ENCODE measurements around the gene UGT2A1.
"Not testable (repeated sequence)": the region's sequence is repeated elsewhere in the genome, so short reads cannot be mapped to it uniquely, and the experiment has no call there.

UGT2A1 gene

DNA sequence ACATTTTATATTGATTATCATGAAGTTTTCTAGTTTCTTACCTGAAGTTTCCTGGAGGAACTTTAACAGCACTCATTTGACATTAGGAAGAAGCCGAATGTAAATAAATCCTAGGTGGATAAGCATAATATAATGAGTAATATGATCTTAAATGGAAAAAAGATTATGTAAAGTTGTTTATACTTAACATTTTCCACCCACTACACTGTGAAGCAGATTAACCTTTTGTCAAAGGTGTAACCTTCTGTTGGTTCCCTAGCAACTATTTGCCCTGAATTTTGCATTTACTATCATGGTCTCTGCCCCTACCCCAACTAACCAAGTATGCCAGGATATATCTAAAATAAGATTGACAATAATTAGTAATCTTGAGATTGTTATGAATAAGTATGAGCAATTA lies at the start of gene UGT2A1:
TSS of gene UGT2A1 (minus strand) at position 101 of the 400 bp plus-strand sequence. CDS start 5,603 bp downstream, outside the sequence.
- DNase-seq (ENCODE audit: low read depth, low spot score), result no peak

DNA sequence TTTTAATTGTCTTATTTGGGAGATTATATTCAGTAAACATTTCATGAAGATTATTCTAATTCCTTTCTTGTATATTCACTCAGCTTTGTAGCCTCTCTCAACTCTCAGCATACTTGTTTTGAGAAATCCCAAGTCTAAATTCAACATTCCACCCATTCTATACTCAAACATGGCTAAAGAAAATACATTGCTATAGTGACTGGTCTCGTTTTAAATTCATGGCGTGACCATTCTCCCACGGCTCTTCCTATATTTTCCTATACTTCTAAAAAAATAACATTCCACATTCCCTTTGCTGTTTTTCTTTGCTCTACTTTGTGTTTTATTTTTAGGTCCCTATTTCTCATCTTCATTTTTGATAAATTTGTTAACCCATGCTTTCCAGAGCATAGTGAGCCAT lies 49.2 kb upstream of the UGT2A1 start:
- no peak for DNase-seq (ENCODE audit: low read depth, low spot score)

DNA sequence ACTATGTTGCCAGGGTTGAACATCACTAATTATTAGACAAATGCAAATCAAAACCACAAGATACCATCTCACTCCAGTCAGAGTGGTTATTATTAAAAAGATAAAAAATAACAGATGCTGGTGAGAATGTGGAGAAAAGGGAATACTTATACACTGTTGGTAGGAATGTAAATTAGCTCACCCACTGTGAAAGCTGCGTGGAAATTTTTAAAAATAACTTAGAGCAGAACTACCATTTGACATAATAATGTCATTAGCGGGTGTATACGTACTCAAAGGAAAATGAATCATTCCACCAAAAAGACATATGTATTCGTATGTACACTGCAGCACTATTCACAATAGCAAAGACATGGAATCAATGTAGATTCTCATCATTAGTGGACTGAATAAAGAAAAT lies 48.6 kb upstream of the UGT2A1 start:
- DNase-seq (ENCODE audit: low read depth, low spot score), result no peak

DNA sequence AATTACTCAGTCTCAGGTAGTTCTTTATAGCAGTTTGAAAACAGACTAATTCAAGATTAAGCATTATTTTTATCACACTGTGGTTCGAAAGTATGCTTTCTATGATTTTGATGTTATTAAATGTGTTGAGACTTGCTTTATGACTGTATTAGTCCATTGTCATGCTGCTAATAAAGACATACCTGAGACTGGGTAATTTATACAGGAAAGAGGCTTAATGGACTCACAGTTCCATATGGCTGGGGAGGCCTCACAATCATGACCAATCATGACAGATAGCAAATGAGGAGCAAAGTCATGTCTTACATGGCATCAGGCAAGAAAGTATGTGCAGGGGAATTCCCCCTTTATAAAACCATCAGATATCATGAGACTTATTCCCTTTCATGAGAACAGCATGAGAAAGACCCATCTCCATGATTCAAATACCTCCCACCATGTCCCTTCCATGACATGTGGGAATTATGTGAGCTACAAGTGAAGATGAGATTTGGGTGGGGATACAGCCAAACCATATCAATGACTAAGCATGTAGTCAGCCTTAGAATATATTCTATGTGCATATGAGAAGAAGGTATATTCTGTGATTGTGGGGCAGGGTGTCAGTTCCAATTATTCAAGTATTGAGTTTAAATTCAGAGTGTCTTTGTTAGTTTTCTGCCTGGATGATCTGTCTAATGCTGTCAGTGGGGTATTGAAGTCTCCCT lies 44.6 kb upstream of the UGT2A1 start:
- no peak for DNase-seq (ENCODE audit: low read depth, low spot score)

DNA sequence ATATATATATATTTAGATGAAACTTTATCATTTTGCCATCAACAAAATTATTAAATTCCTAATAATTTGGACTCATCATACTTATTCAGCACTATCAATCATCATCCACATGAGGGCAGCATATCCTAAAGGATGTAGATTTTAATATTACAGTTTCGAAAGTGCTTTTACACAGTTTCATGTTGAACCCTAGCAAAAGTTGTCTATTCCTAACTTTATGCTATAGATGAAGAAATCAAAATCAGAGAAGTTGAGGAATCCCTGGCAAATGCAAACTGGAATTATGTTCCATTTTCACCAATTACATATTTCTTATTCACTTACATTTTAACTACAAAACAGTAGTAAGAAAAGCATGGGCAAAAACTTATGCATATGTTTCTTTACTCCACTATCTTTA lies 36.6 kb upstream of the UGT2A1 start:
- DNase-seq (ENCODE audit: low read depth, low spot score), result peak; percentile 13

DNA sequence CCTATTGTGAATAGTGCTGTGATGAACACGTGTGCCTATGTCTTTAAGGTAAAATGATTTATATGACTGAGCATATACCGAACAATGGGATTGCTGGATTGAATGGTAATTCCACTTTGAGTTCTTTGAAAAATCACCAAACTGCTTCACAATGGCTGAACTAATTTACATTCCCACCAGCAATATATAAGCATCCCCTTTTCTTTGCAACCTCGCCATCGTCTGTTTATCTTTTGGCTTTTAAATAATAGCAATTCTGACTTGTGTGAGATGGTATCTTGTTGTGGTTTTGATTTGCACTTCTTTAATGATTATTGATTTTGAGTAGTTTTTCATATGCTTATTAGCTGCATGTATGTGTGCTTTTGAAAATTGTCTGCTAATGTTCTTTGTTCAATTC lies 31.8 kb upstream of the UGT2A1 start:
- DNase-seq (ENCODE audit: low read depth, low spot score), result no peak

DNA sequence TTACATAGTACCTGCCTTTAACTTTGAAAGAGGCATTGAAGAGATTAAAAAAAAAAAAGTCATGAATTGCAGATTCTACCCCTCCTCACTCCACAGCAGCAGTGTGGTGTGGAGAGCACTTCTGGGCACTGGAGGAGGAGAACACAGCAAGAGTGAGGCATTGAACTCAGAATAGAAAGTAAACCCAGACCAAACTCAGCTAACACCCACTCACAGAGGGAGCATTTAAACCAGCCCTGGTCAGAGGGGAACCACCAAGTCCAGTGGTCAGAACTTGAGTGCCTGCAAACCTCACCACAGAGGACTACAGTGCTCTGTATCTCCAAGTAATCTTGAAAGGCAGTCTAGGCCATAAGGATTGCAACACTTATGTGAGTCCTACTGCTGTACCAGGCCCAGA lies 15.6 kb upstream of the UGT2A1 start:
- no peak for DNase-seq (ENCODE audit: low read depth, low spot score)

DNA sequence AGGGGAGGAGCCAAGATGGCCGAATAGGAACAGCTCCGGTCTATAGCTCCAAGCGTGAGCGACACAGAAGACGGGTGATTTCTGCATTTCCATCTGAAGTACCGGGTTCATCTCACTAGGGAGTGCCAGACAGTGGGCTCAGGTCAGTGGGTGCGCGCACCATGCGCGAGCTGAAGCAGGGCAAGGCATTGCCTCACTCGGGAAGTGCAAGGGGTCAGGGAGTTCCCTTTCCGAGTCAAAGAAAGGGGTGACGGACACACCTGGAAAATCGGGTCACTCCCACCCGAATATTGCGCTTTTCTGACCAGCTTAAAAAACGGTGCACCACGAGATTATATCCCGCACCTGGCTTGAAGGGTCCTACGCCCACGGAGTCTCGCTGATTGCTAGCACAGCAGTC lies 11.0 kb upstream of the UGT2A1 start:
- DNase-seq (ENCODE audit: low read depth, low spot score), result not testable (repeated sequence)

DNA sequence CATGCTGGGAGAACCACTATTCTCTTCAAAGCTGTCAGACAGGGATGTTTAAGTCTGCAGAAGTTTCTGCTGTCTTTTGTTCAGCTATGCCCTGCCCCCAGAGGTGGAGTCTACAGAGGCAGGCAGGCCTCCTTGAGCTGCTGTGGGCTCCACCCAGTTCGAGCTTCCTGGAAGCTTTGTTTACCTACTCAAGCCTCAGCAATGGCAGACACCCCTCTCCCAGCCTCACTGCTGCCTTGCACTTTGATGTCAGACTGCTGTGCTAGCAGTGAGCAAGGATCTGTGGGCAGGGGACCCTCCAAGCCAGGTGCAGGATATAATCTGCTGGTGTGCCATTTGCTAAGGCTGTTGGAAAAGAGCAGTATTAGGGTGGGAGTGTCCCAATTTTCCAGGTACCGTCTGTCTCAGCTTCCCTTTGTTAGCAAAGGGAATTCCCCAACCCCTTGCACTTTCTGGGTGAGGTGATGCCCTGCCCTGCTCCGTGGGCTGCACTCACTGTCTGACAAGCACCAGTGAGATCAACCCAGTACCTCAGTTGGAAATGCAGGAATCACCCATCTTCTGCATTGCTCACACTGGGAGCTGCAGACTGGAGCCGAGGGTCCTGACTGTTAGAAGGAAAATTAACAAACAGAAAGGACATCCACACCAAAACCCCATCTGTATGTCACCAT lies 8.2 kb upstream of the UGT2A1 start:
- not testable (repeated sequence) for DNase-seq (ENCODE audit: low read depth, low spot score)

DNA sequence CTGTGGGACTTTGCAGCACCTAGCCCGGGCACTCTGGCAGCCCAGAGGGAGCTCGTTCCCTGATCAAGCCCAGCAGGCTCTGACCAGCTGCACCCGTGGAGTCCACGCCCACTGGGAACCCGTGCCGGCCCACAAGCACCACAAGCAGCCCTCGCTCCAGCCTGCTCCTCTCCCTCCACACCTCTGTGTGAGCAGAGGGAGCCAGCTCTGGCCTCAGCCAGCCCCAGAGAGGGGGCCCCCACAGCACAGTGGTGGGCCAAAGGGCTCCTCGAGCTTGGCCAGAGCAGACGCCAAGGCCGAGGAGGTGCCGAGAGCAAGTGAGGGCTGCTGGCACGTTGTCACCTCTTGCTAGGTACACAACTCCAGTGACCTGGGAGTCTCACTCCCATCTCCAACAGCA lies 5.1 kb upstream of the UGT2A1 start:
- DNase-seq (ENCODE audit: low read depth, low spot score), result no peak

DNA sequence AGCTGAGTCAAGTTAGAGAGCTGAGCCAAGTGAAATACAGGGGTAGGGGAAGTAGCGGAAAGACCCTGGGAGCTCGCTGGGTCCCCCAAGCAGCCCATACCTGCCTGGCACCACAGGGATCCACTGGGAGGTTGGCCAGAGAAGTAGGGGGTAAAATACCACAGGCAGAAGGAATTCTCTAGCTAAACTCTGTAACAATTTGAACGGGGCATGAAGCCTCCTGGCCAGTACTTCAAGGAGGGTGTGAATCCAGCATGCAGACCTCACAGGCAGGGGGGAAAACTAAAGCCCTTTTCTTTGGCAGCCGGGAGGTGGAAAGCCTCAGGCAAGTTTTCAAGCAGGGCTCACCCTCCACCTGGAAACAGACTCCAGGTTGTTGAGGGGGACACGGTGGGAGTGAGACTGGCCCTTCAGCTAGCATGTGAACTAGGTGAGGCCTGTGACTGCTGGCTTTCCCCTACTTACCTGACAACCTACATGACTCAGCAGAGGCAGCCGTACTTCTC lies 3.7 kb upstream of the UGT2A1 start:
- no peak for DNase-seq (ENCODE audit: low read depth, low spot score)

DNA sequence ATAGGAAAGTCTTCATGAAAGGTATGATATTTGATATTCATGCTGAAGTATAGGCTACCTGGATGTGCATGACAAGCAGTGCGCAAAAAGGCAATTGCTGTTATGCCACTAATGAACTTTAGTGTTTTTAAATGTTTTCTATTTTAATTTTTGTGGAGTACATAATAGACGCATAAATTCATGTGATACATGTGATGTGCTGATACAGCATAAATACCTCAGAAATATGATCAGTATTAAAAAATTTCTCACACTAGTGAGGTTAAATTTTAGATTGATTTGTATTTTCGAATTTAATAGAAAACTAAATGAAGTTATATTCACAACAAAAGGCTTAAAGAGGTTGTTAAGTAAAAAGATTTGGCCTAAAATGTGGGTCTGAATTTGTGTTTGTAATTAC lies 2.2 kb downstream of the UGT2A1 start:
- no peak for DNase-seq (ENCODE audit: low read depth, low spot score)

DNA sequence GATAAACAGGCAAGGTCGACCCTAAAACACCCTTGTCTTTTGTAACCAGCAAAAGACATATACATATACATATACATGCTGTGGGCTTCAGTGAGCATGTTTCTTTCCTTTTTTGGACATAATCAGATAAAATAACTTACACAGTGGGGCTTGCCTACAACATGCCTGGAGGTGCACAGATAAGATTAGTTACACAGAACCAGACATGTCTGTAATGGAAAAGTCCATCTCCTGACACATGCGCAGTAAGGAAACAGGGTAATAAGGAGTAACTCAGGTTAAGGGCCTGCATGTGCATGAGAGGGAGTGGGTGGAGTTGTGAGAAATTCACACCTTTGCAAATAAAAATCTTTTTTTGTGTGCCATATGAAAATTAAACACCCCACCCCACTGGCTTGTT lies 3.4 kb downstream of the UGT2A1 start:
- no peak for DNase-seq (ENCODE audit: low read depth, low spot score)

DNA sequence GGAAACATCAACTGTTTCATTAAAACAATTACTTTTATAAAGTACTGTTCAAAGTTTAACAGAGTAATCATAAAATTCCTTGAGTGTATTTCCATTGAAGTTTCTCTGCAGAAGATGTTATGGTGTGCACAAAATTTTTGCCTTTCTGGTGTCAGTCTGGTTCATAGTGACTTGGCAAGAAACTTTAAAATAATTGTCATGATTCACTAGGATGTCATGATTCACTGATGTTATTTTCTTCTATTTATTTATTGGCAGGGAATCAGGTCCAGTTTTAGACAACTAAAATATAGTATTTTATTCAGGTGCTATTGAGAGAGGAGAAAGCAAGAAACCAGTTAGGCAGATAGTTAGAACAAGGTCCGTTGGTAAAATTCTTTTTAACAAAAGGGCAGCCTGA lies 3.8 kb downstream of the UGT2A1 start:
- DNase-seq (ENCODE audit: low read depth, low spot score), result no peak

DNA sequence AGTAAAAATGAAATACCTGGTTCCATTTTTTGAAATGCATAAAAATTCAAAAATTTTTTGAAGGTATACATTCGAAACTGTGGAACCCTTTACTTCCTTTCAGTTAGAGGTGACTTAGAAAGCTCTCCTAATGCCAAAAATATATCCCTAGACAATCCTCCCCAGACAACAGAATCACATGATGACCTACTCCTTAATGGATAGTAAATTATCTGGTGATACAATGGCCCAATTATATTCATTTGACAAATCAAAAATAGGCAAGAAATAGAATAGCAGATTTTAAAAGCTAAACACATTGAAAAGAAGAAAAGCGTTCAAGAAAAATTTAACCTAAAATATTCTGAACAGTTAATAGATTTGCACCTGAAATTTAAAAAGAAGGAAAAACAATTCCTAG lies 10.1 kb downstream of the UGT2A1 start:
- DNase-seq (ENCODE audit: low read depth, low spot score), result no peak

DNA sequence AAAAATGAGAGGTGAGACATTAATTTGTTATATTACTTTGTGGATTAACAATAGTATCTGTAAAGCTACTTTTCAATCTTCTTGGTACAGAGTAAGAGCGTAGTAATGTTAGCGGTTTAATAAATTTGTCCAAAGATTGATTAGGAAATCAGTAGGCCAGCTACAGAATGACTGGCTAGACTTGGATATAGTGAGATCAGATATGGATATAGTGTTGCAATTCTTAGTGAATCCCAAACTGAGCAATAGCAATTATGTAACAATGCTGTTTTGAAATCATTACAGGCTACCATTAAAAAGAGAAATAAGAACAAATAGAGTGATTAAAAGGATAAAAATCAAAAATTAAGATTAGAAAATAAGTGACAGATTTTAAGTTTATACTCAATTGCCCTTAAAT lies 12.8 kb downstream of the UGT2A1 start:
- no peak for DNase-seq (ENCODE audit: low read depth, low spot score)

DNA sequence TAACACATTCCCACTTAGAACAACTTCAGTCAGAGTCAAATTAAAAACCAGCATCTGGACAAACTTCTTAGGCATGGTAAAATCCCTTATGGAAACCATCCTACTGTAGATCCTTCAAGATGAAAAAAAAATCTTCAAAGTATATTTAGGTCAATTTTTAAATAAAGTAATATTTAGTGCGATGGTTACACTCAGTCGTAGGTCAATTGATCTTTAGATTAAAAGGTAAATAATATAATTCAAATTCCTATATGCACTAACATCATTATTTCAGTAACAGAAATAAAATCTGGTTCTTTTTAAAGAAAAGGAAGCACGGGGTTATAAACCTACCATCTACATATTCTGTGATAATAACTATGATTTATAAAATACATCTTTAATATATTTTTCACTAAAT lies 13.5 kb downstream of the UGT2A1 start, which contains the start of gene UGT2A2:
TSS of gene UGT2A2 (minus strand) at position 101 of the 400 bp plus-strand sequence. CDS start at position 99, 2 bp downstream.
- no peak for DNase-seq (ENCODE audit: low read depth, low spot score)

DNA sequence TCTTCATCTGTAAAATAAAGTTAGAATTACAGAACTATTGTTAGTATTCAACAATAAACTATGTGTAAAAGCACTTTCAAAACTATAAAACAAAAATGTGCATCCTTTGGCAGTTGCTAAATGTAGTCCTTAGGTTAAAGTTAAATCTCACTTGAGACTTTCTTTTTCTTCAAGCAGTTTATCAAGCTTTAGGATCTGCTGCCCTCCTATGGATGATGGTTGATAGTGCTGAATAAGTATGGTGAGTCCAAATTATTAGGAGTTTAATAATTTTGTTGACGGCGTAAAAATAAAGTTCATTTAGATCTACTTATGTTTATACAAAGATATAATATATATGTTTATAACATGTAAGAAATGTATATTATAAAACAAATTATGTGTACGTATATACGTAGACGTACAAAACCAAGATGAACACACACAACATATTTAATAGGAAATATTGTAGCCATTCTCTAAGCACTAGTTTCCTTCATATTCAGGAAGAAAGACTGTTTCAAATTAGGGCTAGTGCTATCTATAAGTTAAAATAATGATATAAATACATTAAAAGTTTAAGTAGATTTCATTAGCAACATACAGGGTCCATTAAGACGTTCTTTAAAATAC lies 35.9 kb downstream of the UGT2A1 start:
- DNase-seq (ENCODE audit: low read depth, low spot score), result no peak

DNA sequence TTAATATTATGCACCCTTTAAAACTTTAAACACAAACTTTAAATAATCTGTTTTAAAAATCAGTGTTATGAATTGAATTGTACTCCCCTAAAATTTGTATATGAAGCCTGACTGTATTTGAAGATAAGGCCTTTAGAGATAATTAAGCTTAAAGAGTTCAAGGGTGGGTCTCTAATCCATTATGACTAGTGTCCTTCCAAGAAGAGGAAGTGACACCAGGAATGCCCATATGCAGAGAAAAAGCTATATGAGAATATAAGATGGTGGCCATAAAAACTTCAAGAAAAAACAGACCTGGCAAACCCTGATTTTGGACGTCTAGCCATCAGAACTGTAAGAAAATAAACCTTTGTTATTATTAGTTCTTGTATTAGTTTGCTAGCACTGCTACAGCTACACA lies 42.6 kb downstream of the UGT2A1 start:
- no peak for DNase-seq (ENCODE audit: low read depth, low spot score)

DNA sequence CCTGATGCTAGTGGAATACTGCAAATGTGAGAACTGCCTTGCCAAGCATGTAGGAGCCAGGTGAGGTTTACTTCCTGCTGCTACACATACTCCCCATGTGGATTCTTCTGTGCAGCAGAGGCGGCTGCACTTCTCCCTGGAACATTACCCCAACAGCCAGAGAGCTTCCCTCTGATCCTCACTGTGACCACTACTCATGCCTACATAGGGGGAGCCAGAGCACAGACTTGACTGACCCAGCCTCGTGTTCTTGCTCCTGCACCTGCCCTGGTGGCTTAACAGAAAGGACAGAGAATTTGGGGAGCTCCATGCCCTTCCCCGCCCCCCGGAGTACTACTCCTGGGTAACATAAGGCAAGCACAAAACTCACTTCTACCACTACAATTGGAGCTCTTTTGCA lies 52.0 kb downstream of the UGT2A1 start:
- DNase-seq (ENCODE audit: low read depth, low spot score), result no peak

DNA sequence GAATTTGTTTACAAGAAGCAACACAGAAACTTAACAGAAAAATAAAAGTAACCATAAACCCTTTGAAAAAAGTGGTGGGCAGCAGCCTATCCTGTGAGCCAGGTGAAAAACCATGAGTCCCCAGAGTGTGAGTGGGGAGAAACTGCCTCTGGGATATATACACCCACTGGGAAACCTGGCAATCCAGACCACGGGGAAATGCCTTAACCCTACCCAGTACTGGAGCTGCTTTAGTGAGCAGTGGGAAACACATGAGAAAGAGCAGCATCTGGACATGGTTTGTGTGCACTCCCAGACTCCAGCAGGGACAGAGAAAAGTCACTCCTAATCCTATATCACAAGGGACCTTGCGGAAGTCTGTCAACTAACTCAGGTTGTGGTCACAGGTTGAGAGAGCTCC lies 53.0 kb downstream of the UGT2A1 start:
- no peak for DNase-seq (ENCODE audit: low read depth, low spot score)

DNA sequence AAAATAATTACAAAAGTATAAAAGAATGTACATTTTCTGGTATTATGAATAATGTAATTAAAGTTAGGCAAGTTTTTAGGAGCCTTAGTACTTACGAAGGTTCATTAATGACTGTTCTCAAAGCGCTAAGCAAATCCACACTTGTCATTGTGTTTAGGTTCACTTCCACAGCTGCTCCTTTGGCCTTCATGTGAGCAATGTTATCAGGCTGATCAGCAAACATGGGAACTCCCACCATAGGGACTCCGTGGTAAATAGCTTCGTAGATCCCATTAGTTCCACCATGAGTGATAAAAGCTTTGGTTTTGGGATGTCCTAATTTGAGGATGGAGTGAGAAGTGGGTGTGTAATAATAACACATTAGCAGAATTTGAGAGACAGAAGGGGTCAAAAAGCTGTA lies 58.7 kb downstream of the UGT2A1 start:
- no peak for DNase-seq (ENCODE audit: low read depth, low spot score)

DNA sequence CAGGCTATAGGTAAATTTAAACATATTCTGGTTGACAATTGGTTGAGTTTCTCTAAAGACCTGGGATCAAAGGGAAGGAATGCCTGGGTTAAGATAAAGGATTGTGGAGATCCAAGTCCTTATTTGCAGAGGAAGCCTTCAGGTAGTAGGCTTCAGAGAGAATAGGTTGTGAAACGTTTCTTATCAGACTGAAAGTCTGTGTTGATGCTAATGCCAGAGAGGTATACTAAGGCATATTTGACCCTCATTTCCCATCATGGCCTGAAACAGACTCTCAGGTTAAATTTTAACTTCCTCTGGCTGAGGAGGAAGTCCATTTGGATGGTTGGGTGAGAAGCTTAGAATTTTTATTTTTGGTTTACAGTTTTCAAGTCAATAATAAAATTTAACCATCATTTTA lies 61.7 kb downstream of the UGT2A1 start:
- no peak for DNase-seq (ENCODE audit: low read depth, low spot score)

Data from brain pericyte (primary cell).